Colonic mucosa (tissue), 4 donors: Measurements from ENCODE around the gene JAK3. TPM values are rescaled to one million over a fixed set of nuclear protein-coding genes. Genes with fewer than 3 reads are reported as not detected.

Experiments
- DNase-seq: peaks from one replicate; pipeline ENCODE4 v3.0.0-alpha.2; 2020
- H3K27ac ChIP-seq: fragments of 200-600 bp; one replicate; pipeline ENCODE4 v1.8.0; 2021
- H3K27me3 ChIP-seq: fragments of 200-600 bp; one replicate; pipeline ENCODE4 v1.8.0; 2021
- H3K36me3 ChIP-seq: fragments of 200-600 bp; one replicate; pipeline ENCODE4 v1.8.0; 2021
- H3K4me1 ChIP-seq: fragments of 200-600 bp; one replicate; pipeline ENCODE4 v1.8.0; 2021; ENCODE audit warnings: mild to moderate bottlenecking
- H3K4me3 ChIP-seq: fragments of 200-600 bp; one replicate; pipeline ENCODE4 v1.8.0; 2021
- H3K9ac ChIP-seq, 2 donors: one replicate each; pipeline ENCODE4 v1.7.0; 2013; ENCODE audit warnings: control low read depth in 2 of 2, low read depth in 2 of 2, low read length in 2 of 2
- H3K9me3 ChIP-seq: fragments of 200-600 bp; one replicate; pipeline ENCODE4 v1.8.0; 2021
- CTCF ChIP-seq: fragments of 200-600 bp; IDR thresholded peaks from one replicate; pipeline ENCODE4 v1.8.0; 2022; ENCODE audit warnings: antibody characterized with exemption, mild to moderate bottlenecking
- intact Hi-C: fragments of 100-400 bp; cut with DNase I; formaldehyde crosslinking; loops from one replicate; pipeline ENCODE4 v1.14.1; 2022
- total RNA-seq, 2 donors: library from RNA; stranded (reverse); fragmentation: NEBNext Ultra II Directional in 1 of 2; extraction: Animal tissue kit (Norgen Biotek cat#: 25700) in 1 of 2; gene quantifications; one replicate each; pipeline ENCODE4 v1.2.1, GENCODE V29; 2021
- donor health status: healthy.
- donor health status: DM: no; HTN: no; CAD: no.
- donor health status: DM: no; HTN: no; CAD: no.

Gene JAK3
- total RNA-seq, 2 donors from 2014 or later, result 3.1 to 4.0 TPM

GRCh38 chr19:17811103-17811502 is 36.7 kb downstream of the JAK3 start:
- H3K36me3 ChIP-seq, result no peaks in the 10 kb centered on the region
- no peak for TF ChIP-seq CTCF
- no peaks in the 10 kb centered on the region for H3K9me3 ChIP-seq
- H3K4me1 ChIP-seq, result no peaks in the 10 kb centered on the region
- intact Hi-C loops, result no loop called here
- no peak for DNase-seq
- no peak overlapping the region for H3K4me3 ChIP-seq
- H3K9ac ChIP-seq, result no peak overlapping the region
- H3K27ac ChIP-seq, result no peak overlapping the region
- no peaks in the 10 kb centered on the region for H3K27me3 ChIP-seq

GRCh38 chr19:17807731-17808316 is 40.0 kb downstream of the JAK3 start:
- Histone ChIP-seq H3K4me3 (no peak overlapping the region), H3K4me1 (no peaks in the 10 kb centered on the region), H3K27ac (no peak overlapping the region), H3K9ac (no peak overlapping the region), H3K9me3 (no peaks in the 10 kb centered on the region), H3K36me3 (no peaks in the 10 kb centered on the region), H3K27me3 (no peaks in the 10 kb centered on the region)
- DNase-seq, result no peak
- no peak for TF ChIP-seq CTCF
- intact Hi-C loops, result no loop called here

- Histone ChIP-seq H3K9me3 (no peaks in the 10 kb centered on the region), H3K27me3 (no peaks in the 10 kb centered on the region), H3K36me3 (no peaks in the 10 kb centered on the region), H3K9ac (no peak overlapping the region), H3K27ac (no peak overlapping the region), H3K4me3 (no peak overlapping the region), H3K4me1 (no peaks in the 10 kb centered on the region)
- TF ChIP-seq CTCF, result no peak
- intact Hi-C loops, result no loop called here
- no peak for DNase-seq
These were observed 40.8 kb downstream of the JAK3 start for GRCh38 chr19:17806945-17807344.

GRCh38 chr19:17805427-17805826 is 42.4 kb downstream of the JAK3 start:
- H3K4me1 ChIP-seq, result no peaks in the 10 kb centered on the region

GRCh38 chr19:17803264-17803896 is 44.4 kb downstream of the JAK3 start:
- H3K27ac ChIP-seq, result no peak overlapping the region
- intact Hi-C loops, result no loop called here

More at GRCh38 chr19:17805427-17805826, 42.4 kb downstream of the JAK3 start:
- no peak overlapping the region for H3K27ac ChIP-seq
- TF ChIP-seq CTCF, result no peak
- no peaks in the 10 kb centered on the region for H3K36me3 ChIP-seq
- no peak for DNase-seq
- no peak overlapping the region for H3K4me3 ChIP-seq
- H3K27me3 ChIP-seq, result no peaks in the 10 kb centered on the region
- intact Hi-C loops, result no loop called here
- H3K9me3 ChIP-seq, result no peaks in the 10 kb centered on the region
- no peak overlapping the region for H3K9ac ChIP-seq

More at GRCh38 chr19:17803264-17803896, 44.4 kb downstream of the JAK3 start:
- no peak for TF ChIP-seq CTCF
- Histone ChIP-seq H3K27me3 (no peaks in the 10 kb centered on the region), H3K4me3 (no peak overlapping the region), H3K9ac (no peak overlapping the region), H3K4me1 (no peaks in the 10 kb centered on the region), H3K36me3 (no peaks in the 10 kb centered on the region), H3K9me3 (no peaks in the 10 kb centered on the region)
- DNase-seq, result no peak
